ENCODE data around the gene PI4KB.
"Not testable (repeated sequence)": the region's sequence is repeated elsewhere in the genome, so short reads cannot be mapped to it uniquely, and the experiment has no call there.

Gene PI4KB

DNA sequence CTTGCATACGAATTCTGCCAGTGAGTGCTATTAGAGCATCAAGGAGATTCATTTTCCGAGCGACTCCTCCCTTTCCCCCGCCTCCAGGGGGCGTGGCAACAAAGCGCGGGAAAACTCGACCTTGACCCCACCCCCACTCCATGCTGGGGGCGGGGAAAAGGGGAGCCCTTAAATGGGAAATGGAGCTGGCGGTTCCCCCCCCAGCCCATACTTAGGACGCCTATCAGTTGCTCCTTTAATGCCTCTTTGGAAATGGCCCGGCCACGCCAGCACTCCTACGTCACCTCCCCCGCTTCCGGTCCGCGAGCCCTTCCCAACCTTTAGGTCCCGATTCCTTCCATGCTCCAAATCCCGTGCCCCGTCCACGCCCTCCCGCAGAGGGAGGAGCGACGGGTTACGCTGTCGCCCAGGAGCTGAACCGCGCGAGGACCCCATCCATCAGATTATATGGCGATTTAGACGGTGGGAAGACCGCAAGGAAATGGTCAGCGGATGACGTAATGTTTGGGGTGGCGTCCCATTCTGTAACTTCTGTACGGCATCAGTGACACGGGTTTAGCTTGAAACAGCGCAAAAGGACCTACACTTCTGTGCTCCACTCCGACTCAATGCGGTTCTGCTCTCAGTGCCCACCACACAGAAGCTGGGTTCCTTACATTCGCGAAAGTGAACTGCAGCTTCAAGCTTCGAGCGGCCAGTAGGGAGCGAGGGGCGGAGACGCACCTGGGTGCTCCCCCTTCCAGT lies 45.8 kb downstream of the PI4KB start:
- DNase-seq (ENCODE audit: low spot score) = peak; percentile 97

DNA sequence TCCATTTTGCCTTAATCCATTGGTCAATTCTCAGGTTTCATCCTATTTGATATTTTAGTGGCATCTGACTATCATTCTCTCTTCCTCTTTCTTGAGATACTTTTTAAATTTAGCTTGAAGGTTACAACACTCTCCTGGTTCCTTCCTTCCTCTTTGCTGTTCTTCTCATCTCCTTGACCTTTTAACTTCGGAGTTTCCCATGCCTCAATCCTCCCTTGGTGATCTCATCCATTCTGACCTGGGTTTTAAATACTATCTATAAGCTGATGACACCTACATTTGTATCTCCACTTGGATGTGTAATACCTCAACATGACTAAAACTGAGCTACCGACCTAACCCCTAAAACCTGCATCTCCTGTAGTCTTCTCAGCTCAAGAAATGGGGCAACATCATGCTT lies 50.0 kb downstream of the PI4KB start:
- no peak for DNase-seq (ENCODE audit: low spot score)

- not testable (repeated sequence) for DNase-seq (ENCODE audit: low spot score)
Observed at GRCh38 chr1:151275341-151275740, 51.9 kb downstream of the PI4KB start.

DNA sequence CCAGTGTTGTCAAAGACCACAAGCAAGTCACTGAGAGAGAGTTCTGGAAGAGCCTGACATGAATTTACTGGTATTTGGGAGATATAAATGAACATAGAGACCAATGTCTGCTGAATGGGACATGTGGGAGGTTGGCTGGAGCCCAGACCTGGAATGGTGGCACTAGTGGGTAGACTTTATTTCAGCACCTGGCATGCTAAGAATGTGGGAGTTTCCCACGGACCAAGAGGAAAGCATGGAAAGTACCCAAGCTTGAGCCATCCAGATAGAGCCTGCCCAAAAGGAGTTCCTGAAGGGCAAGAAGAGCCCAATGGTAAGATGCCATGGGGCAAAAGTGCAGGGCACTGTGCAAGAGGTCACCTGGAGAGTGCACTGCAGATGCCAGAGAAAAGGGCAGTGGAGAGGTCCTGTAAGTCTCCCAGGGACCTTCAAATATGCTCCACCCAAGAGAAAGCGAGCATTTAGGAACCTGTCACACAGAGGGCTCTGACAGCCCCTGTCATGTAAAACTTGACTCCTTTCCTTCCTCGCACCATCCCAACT lies 53.2 kb downstream of the PI4KB start:
- no peak for DNase-seq (ENCODE audit: low spot score)

DNA sequence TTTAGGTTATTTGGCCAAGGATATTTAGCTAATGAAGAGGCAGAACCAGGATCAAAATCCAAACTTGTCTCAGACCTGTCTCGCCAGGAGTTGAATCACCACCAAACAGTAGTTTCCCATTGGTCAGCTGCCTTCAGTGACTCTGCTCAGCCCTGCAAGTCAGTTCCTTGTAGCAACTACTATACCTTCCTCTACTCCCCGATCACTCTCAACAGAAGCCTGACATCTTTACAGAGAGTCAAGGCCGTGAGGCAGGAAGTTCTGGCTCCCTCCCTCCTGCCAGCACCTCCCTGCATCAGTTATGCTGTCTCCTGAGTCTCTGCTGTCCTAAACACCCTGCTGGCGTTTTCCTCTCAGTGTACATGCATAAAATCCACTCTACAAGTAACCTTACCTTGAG lies 59.5 kb downstream of the PI4KB start:
- DNase-seq (ENCODE audit: low spot score) = no peak

DNA sequence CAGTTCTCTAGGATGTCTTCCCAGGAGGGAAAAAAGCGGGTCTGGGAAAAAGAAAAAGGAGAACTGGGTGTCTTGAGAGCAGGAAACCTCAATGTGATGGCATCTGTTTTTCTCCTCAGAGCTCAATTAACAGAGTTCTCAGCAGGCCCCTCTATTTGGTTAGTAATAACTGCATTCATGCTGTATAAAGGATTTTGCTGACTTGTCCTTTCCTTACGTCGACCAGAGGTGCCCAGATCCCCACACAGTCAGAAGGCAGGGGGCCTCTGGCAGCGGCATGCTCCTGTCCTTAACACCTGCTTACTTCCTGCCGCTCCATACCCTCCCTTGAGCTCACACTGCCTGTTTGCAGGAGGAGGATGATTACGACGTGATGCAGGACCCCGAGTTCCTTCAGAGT lies 60.4 kb downstream of the PI4KB start:
- DNase-seq (ENCODE audit: low spot score) = no peak

DNA sequence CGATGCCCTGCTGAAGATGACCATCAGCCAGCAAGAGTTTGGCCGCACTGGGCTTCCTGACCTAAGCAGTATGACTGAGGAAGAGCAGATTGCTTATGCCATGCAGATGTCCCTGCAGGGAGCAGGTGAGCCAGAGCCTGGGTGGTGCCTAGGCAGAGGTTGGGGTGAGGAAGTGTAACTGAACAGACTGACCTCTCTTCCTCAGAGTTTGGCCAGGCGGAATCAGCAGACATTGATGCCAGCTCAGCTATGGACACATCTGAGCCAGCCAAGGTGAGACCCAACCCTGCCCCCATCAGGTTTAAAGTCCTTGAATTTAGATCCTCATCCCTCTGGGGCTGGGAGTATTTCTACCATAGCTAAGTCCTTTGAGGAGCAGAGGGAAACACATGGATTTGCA lies 60.9 kb downstream of the PI4KB start:
- no peak for DNase-seq (ENCODE audit: low spot score)

- no peak for DNase-seq (ENCODE audit: low spot score)
Observed at GRCh38 chr1:151265446-151266236, 61.6 kb downstream of the PI4KB start.

DNA sequence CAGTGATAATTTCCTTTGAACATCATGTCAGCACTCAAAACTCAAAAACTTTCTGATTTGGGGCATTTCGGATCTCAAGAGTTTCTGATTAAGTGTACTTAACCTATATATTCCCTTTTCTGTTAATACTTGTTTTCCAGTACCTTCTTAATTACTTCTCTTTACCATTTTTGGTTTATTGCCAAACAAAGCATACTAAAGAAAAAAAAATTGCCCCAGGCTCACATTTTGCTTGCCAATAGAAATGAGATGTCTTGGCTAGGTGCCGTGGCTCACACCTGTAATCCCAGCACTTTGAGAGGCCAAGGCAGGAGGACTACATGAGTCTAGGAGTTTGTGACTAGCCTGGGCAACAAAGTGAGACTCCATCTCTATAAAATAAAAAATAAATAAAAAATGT lies 67.9 kb downstream of the PI4KB start:
- DNase-seq (ENCODE audit: low spot score) = no peak

- DNase-seq (ENCODE audit: low spot score) = no peak
Observed at GRCh38 chr1:151255381-151255780, 71.8 kb downstream of the PI4KB start.

GRCh38 chr1:151254217-151255213 lies 72.7 kb downstream of the PI4KB start, which contains the start of gene PSMD4:
Gene PSMD4, plus strand, starts transcription at chr1:151254734. Its CDS starts 49 bp downstream, at chr1:151254783.
- DNase-seq (ENCODE audit: low spot score) = peak; percentile 98

DNA sequence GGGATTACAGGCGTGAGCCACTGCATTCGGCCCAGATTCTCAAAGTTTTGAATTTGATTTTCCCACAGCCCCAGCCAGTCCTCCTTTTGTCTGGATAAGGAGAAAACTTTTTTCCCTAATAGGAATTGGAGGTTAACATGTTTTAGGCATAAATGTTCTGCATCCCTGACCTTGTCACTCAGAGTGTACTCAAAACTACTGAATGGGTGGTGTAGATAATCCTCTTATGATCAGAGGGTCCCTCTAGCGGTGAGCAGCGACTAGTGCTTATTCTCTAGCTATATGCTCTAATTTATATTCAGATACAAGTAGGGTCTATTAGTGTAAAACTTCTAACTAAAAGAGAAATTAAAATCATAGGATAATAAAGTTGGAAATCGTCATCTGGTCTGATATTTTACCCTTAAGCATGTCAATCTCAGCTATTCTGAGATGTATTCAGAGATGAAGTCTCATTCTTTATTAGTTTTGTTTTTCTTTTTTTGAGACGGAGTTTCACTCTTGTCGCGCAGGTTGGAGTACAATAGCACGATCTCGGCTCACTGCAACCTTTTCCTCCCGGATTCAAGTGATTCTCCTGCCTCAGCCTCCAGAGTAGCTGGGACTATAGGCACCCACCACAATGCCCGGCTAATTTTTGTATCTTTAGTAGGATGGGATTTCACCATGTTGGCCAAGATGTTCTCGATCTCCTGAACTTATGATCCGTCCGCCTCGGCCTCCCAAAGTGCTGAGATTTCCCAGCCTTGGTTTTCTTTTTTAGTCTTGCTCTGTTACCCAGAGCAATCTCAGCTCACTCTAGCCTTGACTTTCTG lies 75.4 kb downstream of the PI4KB start:
- DNase-seq (ENCODE audit: low spot score) = peak; percentile 89

DNA sequence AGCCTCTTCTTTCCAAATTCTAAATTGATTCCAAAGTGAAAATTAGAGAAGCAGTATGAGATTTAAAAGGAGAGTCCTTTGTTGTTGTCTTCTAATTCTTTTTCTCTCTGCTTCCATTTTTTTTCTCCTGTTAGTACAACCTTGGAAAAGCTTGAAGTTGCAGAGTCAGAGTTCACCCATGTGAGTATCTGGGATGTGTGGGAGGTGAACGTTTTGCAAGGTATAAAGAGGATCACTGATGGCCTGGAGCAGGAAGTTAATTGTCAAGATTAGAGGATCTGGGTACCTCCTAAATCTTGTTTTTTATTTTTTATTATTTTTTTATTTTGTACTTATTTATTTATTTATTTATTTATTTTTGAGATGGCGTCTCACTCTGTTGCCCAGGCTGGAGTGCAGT lies 80.4 kb downstream of the PI4KB start:
- no peak for DNase-seq (ENCODE audit: low spot score)

DNA sequence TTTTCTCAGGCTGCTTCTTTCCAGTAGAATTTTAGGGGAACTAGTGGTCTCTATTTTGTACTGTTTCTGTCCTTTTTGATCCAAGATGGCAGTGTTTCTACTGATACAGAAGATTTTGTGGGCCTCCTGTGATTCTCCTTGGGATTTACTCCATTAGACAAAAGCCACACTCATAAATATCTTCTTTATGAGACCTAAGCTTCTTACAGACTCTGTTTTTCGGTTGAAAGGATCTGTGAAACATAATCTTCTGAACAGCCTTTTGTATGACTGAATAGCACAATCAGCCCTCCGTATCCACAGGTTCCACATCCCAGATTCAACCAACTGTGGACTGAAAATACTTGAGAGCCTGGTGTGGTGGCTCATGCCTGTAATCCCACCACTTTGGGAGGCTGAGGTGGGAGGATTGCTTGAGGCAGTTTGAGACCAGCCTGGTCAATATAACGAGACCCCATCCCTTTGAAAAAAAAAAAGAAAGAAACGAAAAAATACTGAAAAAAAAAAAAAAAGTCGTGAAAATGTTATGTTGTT lies 83.5 kb downstream of the PI4KB start:
- no peak for DNase-seq (ENCODE audit: low spot score)

DNA sequence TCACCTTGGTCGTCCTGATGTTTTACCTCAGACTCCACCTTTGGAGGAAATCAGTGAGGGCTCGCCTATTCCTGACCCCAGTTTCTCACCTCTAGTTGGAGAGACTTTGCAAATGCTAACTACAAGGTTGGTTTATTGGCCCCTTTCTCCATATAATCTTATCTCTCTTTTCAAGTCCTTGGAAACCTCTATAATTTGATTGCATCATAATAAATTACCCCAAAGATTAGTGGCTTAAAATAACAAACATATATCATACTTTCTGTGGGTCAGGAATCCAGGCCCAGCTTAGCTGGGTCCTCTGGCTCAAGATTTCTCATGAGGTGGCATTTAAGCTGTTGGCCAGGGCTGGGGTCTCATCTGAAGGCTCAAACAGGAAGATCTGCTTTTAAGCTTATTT lies 84.8 kb downstream of the PI4KB start:
- no peak for DNase-seq (ENCODE audit: low spot score)
